ELR (cell line): ENCODE data around the gene PCK1.

ENCODE experiments used
- DNase-seq: peaks from one replicate; pipeline ENCODE4 v3.0.0-alpha.2; 2015; ENCODE audit warnings: low read depth

PCK1 gene

DNA sequence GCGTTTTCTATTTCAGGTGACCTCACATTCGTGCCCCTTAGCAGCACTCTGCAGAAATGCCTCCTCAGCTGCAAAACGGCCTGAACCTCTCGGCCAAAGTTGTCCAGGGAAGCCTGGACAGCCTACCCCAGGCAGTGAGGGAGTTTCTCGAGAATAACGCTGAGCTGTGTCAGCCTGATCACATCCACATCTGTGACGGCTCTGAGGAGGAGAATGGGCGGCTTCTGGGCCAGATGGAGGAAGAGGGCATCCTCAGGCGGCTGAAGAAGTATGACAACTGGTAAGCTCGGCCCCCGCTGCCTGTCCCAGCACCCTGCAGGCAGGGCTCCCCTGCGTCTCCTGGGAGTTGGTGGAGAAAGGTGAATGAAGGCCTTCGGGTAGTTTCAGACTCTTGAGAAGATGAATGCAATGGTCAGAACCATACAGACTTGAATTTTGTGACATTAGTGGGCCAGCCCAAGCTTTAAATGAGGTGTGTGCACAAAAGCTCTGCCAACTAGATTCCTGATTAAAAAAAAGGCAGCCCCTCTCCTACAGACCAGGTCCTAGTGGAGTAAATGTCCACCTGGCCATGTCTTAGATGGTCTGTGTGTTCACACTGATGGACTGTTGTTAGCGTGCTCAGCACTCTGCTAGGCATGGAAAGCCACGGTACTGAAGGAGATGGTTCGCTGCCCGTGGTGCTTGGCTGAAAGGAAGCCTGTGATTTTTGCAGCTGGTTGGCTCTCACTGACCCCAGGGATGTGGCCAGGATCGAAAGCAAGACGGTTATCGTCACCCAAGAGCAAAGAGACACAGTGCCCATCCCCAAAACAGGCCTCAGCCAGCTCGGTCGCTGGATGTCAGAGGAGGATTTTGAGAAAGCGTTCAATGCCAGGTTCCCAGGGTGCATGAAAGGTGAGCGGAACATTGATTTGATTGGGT, 708 bp downstream of the PCK1 start:
- no peak for DNase-seq

DNA sequence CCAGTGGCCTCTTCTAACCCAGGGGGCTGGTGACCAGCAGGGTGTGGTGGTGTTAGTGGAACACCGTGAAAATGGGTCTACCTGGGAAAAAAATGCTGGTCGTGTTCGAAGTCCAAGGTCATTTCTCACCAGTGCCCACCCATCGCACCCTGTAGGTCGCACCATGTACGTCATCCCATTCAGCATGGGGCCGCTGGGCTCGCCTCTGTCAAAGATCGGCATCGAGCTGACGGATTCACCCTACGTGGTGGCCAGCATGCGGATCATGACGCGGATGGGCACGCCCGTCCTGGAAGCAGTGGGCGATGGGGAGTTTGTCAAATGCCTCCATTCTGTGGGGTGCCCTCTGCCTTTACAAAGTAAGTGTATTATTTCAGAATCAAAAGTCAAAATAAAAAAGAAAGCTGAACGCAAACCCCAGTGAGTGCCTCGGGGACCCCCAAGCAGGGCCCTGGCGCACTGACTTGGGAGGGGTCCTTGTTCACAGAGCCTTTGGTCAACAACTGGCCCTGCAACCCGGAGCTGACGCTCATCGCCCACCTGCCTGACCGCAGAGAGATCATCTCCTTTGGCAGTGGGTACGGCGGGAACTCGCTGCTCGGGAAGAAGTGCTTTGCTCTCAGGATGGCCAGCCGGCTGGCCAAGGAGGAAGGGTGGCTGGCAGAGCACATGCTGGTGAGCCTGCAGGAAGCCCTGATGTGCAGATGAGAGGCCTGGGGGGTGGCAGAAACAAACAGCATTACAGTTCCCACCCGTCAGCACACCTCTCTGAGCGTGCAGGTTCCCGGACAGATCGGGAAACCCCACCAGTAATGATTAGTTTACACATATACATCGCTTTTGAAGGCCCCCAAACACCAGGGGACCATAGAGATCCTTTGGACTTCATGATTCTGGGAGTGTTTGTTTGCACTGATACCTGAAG, 1.9 kb downstream of the PCK1 start:
- DNase-seq, result no peak

DNA sequence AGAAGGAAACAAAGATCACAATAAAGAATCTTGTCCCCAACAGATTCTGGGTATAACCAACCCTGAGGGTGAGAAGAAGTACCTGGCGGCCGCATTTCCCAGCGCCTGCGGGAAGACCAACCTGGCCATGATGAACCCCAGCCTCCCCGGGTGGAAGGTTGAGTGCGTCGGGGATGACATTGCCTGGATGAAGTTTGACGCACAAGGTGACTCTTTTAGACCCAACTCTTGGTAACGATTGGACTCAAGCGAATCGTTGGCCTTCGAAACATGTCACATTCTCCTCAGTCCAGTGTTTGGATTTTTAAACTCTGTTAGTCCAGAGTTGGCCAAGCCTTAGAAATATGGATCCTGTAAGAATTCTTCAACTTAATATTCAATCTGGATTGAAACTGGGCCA, 2.6 kb downstream of the PCK1 start:
- DNase-seq, result no peak

DNA sequence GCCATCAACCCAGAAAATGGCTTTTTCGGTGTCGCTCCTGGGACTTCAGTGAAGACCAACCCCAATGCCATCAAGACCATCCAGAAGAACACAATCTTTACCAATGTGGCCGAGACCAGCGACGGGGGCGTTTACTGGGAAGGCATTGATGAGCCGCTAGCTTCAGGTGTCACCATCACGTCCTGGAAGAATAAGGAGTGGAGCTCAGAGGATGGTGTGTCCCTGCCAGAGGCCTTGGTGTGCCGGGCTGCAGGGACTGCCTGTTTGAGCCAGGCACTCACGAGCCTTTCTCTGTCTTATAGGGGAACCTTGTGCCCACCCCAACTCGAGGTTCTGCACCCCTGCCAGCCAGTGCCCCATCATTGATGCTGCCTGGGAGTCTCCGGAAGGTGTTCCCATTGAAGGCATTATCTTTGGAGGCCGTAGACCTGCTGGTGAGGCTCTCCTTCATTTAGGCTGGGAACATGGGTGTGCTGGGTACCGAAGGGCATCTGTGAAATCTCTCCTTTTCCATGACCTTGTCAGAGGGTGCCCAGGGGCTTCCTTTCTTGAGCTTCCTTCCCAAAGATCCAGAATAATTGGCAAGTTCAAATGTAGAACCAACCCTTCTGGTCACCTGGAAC, 3.4 kb downstream of the PCK1 start:
- DNase-seq, result no peak

DNA sequence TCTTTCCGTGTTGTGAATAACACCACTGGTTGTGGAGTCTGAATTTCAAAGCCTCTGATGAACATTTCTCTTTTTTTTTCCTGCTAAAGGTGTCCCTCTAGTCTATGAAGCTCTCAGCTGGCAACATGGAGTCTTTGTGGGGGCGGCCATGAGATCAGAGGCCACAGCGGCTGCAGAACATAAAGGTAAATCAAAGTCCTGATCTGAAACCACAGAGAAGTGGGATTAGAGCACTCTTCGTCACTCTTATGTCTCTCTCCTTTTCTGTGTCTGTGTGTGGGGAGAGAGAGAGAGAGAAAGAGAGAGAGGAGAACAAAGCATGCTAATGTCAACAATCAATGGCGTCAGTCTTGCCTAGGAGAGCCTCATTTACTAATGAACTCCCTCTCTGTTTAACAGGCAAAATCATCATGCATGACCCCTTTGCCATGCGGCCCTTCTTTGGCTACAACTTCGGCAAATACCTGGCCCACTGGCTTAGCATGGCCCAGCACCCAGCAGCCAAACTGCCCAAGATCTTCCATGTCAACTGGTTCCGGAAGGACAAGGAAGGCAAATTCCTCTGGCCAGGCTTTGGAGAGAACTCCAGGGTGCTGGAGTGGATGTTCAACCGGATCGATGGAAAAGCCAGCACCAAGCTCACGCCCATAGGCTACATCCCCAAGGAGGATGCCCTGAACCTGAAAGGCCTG, 4.2 kb downstream of the PCK1 start:
- DNase-seq, result no peak

DNA sequence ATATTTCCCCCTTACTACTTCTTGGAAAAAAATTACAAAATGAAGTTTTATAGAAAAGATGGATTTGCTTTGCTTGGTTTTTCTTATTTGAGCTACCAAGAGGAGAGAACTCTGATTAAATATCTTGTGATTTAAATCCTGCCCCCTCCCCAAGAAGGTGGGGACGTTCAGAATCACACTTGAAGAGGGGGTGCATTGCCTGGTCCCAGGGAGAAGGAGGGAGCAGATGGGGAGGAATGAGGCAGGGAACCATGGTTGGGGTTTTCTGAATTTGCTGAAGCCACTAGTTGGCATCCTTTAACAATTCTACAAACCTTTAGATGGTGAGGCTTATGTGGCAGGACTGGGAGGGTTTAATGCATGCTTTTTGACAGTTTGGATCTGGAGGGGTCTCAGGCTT, 5.5 kb downstream of the PCK1 start:
- no peak for DNase-seq

DNA sequence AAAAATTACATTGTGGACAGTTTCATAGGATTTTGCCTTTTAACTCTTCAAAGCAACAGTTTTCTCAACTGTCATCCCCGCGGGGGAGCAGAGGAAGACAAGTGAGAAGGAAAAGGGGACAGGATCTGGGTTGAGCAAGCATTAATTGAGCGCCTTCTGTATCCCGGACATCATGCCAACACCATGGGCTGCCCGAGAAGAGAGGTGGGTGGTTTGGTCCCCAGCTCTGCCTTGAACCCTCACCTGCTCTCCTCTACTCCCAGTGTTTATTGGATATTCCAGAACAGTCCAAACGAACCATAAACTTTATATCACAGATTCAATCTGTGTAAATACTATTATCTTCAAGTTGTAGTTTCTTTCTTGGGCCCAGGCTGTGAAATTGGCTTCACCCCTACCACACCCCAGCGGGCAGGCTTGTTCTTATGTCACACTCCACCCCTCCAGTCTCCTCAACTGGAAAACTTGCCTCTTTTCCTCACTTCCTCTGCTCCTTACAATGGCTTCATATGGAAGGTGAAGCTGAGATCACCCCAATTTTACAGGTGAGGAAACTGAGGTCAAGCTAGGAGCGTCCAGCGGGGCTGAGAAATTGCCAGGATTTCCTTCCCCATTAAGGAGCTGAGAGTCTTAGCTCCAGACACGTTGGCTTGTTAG, 6.0 kb downstream of the PCK1 start:
- no peak for DNase-seq

DNA sequence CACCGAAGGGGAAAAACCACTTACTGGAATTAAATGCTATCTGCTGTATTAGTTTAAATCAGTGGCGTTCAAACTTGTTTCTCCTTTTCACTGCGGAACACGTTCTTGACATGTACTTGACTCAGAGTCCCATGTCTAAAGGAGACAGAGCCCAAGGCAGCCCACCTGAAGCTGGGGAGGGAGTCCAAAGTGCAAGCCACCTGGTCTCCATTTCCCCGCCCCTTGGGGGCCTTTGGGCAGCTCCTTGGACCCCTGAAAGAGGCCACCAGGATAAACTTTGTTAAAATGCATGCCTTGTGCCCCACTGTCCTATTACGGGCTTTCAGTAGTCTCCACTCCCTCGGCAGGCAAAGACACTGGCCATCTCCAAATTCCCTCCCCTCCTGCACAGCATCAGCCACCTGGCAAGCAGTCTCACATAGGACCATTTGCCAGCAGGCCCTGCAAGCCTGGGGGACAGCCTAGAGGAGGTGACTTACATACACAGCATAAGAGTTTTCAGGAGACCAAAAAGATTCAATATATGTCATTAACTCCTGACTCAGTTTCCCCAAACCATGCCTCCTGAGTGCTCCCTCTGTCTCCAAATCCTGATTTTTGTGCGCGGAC, 6.7 kb downstream of the PCK1 start:
- no peak for DNase-seq

DNA sequence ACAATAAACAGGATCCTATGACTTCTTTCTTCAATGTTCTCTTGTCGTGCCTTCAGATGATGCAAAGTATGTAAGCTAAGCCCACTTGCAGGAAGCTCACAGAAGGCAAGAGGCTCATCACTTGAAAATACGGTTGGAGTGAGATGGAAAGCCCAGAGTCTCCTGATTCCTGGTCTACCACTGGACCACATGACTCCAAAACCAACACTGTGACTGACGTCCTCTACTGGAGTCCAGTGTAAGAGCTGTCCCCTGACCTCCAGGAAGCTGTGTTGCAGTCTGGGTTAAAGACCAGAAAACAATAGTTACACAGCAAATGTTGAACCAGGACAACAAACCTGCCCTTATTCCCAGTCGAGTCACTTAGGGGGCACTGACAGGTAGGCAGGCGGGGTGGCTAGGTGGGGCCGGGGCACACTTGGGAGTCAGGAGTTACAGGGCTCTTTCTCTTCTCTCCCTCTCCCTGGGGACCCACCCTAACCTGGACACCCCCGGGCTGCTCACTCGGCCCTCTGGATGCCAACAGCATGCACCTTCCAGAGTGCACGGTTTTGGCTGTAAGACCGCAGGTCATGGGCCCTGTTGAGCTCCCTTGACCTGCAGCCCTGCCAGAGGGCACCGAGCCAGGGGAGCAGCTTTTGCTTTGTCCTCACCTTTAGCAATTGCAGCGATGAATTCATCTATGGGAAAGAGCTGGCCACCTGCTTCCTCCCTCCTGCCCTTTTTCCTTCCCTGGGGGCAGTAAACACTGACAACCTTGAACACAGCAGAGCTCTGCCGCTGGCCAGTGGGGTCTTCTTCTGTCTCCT, 7.4 kb downstream of the PCK1 start:
- no peak for DNase-seq

DNA sequence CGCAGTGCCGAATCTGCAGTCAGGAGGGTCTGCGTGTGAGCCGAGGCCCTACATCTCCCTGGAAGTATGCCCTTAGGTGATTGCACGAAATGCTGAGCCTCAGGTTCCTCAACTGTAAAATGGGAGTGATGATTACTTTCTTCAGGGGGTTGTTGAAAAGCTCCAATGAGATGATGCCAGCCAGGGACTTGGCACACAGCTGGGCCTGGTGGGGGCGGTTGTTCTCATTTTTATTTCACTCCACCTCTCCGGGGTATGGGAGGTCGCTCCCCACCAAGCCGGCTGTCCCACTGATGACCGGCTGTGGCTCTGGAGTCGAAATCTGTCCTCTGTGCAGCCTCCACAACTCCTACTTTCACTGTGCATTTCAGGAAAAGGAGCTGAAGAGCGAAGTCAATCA, 8.1 kb downstream of the PCK1 start:
- no peak for DNase-seq

DNA sequence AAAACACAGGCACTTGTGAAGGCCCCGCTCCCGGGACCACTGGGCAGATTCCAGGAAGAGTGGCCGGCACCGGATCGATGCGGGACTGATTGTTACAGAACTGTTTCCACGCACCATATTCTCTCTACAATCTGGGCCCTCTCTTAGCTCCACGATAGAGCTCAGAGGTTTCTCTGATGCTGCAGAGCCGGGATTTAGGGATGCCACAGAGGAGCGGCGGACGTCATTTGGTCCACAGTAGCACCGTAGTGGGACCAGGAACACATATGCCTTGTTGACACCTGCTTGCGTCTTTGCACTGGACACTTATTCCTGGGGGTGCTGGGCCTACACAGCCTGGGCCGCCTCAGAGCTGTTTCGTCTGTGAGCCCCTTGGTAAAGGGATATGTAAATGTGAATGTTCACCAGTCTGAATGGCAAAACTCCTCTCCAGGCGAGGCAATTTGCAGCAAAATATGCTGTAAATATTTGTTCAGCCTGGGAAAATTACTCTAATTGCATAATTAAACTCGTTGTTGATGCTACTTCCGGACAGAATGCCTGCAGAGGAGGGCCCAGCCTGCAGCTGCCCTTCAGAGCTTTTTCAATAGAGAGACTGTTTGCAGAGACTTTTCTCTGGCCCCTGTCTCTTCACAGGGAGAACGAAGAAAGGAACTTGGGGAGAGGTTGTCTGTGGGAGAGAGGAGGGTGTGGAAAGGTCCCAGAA, 9.4 kb downstream of the PCK1 start:
- no peak for DNase-seq

DNA sequence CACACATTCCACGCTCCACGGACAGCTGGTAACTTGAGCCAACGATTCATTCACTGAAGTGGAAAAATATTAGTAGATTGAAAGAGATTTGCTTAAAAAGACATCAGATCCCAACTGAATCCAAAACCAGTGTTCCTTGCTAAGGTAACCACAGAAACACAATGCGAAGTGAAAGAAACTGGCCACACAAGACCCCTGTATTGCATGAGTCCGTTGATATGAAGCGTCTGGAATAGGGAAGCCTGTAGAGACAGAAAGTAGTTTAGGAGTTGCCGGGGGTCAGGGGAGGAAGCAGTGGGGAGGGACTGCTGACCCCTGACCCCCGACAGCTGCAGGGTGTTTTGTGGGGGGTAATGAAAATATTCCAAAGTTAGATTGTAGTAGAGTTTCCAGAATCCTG, 10.0 kb downstream of the PCK1 start:
- no peak for DNase-seq

DNA sequence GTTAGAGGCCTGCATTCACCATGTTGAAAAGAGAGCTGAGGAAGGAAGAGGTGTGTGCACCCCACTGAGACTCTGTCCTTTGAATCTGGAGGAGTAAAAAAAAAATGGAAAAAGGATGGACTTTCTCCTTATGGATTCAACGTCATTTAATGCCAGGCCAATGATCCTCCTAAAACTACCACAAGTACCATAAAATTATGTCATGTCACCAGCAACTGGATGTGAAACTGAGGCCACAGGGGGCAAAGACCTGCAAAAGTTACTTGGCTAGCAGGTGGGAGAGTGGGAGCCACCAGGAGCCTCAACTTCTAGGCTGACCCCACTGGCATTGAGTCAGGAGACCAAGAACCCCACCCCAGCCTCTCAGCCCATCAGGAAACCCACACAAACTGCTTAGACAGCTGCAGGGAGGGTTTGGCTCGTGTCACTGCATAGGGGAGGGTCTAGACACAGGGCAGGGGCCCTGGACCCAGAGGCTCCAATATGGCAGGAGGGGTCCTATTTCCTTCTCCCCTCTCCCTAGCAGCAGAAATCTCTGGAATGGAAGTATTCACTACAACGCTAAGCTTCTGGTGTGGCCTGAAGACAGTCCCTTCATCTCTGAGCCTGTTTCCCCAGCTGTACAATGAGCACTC, 11.0 kb downstream of the PCK1 start:
- no peak for DNase-seq

DNA sequence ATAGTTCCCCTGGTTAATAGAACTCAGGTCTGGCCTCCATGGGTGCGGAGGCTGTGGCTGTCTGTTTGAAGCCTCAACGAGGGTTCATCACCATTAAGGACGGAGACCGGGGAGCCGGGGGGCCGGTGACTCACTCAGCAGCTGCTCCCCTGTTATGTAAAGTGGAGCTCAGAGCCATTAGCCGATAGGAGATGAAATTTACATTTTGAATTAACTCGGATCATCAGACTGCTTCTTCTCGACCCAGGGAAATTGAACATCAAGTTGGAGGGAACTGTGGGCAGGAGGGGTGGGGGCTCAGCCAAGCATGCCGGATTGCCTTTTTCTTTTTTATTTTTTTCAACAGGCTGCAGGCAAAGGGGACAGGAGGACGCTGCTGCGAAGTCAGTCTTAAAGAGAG, 12.3 kb downstream of the PCK1 start:
- no peak for DNase-seq

DNA sequence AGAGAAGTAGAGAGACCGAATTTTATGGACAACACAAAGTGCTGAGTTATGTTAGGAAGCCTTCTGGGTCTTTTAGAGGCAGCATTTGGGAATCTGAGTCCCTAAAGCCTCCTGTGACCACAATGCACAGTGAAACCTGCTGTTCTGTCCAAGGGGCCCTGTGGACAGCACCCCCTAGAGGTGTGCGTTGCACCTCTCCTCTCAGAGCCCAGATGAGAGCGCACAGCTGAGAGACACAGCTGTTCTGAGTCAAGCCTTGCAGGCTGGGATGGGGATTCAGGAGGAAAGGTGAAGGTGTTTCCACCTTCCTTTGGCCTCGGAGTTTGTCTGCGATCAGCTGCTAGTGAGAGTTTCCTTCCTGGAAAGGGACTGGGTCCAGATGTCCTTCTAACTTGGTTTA, 13.0 kb downstream of the PCK1 start:
- no peak for DNase-seq

DNA sequence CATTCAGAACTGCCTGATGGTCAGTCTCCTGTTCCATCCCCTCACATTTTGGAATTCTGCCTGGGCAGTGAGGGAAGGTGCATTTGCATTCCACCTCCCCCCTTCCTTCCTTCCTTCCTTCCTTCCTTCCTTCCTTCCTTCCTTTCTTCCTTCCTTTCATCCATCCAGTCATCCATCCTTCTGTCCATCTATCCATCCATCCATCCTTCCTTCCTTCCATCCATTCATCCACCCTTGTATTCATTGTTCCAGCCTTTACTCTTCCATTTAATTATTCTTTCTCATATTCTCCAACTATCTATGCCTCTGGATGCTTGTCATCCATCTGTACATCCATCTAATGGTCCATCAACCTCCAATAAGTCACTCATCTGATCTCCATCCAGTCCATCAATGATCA, 14.0 kb downstream of the PCK1 start:
- no peak for DNase-seq

DNA sequence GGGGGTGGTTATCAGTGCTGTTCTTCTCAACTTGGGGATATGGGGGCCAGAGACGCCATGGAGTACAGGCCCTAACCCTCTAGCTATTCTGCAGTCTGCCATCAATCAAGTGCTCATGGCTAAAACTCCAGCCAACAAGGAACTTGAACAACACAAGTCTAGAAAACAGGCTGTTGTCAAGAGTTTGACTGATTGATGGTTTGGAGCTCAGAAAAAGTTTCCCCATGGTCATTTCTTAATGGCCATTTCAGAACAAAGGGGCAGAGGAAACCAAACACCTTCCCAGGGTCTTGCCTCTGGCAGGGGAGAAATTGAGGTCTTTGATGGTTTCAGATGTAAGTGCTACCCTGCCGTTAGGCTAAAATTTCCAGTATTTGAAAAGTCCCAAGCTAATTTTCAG, 15.1 kb downstream of the PCK1 start:
- DNase-seq, result no peak

DNA sequence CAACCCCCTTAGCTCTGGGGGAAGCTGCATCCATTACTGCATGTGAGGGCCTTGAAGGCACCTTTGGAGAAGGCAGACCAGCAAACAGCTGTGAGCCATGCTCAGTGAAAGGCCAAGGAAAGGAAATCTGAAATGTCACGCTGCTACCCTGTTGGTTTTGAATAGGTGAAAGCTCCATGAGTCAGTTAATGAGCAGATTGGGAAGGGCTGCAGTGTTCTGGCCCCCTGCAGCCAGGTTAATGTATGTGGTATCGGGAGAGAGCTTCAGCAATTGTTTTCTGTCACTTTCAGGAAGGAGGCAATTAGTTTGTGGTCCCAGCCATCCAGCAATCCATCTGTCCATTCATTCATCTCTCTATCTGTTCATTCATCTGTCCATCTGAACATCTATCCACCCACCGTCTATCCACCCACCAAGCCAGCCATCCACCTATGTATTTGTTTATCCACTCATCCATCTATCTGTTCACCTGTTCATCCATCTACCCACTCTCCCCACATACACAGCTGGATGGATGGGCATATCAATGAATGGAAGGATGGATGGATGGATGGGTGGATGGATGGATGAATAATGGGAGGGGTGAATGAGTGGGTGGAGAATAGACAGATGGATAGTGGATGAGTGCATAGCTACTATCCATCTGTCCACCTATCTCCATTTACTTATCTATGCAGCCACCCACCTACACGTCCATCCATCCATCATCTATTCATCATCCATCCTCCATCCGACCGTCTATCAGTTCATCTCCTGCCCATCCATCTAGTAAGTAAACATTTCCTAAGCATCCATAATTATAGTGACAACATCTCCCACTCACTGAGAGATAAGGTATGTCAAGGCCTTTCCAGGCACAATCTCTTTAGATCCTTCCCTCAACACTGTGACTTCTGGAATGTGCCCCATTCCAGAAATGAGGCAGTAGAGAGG, 16.0 kb downstream of the PCK1 start:
- DNase-seq, result no peak
